ENCODE results near the gene EFNA1. TPM values are rescaled to one million over a fixed set of nuclear protein-coding genes. Genes with fewer than 3 reads are reported as not detected.
A peak's percentile ranks its signal among the peaks of the same experiment; 100 is the strongest.
"Not testable (repeated sequence)": the region's sequence is repeated elsewhere in the genome, so short reads cannot be mapped to it uniquely, and the experiment has no call there.

Gene EFNA1
- total and polyA plus RNA-seq, 2 donors = 14.5 to 52.6 TPM

DNA sequence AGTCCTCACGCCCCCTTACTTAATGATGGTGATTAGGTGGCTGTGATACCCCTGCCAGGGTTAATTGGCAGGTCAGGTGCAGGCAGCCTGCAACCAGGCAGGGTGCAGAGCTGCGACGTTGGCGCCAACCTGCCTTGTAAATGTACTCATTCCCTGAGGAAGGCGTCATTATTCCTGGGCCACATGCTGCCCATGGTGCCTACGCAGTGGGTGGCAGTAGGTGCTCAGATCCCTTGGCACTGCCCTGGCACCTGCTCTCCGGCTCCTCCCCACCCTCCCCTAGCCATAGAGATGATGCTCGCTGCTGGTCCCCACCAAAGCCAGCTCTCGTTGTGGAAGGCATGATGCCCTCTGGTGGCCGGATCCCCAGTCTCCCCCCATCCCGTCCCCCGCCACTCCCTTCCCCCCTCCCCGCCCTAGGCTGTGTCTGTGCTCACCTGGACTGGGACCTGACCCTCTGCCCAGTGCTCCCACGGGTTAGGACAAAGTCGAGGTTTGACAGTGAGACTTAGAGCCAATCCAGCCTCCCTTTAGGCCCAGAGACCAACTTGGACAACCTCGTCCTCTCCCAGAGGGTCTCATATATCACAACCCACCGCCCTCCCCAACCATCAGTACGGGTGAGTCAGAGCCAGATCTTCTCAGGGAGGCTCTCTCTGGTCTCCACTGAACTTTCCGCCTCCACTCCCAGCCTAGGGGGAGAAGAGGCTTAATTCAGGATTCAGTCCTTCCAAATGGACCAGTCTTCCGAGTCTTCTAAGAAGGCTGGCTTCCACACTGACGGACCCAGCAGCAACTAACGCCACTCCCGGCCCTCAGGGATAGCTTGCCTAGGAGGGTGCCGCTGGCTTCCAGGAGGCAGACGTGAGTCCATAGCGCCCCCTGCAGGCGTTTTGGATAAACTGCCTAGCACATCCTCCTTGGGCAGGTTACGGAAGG lies 39.8 kb downstream of the EFNA1 start:
- H3K27me3 ChIP-seq (ENCODE audit: control insufficient read depth in 2 of 2, insufficient read depth in 1 of 2, low read length in 1 of 2) = peaks cover 0 to 9% of the 10 kb centered on the region in 2 donors
- no peak overlapping the region for H3K4me3 ChIP-seq (ENCODE audit: low read length in 2 of 2)
- peaks cover 17 to 21% of the 10 kb centered on the region in 2 donors for H3K36me3 ChIP-seq (ENCODE audit: control insufficient read depth in 2 of 2, insufficient read depth in 2 of 2, low read length in 1 of 2)
- WGBS = 4% methylated on average over 28 of the region's 28 CpGs
- peaks cover 10 to 27% of the 10 kb centered on the region in 2 donors for H3K4me1 ChIP-seq (ENCODE audit: control insufficient read depth in 2 of 2, insufficient read depth in 2 of 2, low read length in 2 of 2)
- peak overlapping the region in 1 of 2 donors; percentile 58 for H3K27ac ChIP-seq (ENCODE audit: low read depth in 1 of 2, low read length in 1 of 2)
- H3K9me3 ChIP-seq (ENCODE audit: control insufficient read depth in 2 of 2, insufficient read depth in 1 of 2, low read length in 1 of 2) = peaks cover 0 to 3% of the 10 kb centered on the region in 2 donors
- peak; percentile 55 to 88 (median 71) for DNase-seq (ENCODE audit: low read depth in 6 of 9, low spot score in 9 of 9)

GRCh38 chr1:155168105-155168445 lies 40.4 kb downstream of the EFNA1 start:
- DNase-seq (ENCODE audit: low read depth in 6 of 9, low spot score in 9 of 9); H3K27me3 ChIP-seq (ENCODE audit: control insufficient read depth in 2 of 2, insufficient read depth in 1 of 2, low read length in 1 of 2); H3K9me3 ChIP-seq (ENCODE audit: control insufficient read depth in 2 of 2, insufficient read depth in 1 of 2, low read length in 1 of 2); H3K27ac ChIP-seq (ENCODE audit: low read depth in 1 of 2, low read length in 1 of 2); H3K4me3 ChIP-seq (ENCODE audit: low read length in 2 of 2): not testable (repeated sequence)
- Histone ChIP-seq H3K36me3 (ENCODE audit: control insufficient read depth in 2 of 2, insufficient read depth in 2 of 2, low read length in 1 of 2) (peaks cover 17 to 21% of the 10 kb centered on the region in 2 donors), H3K4me1 (ENCODE audit: control insufficient read depth in 2 of 2, insufficient read depth in 2 of 2, low read length in 2 of 2) (peaks cover 11 to 29% of the 10 kb centered on the region in 2 donors)
- WGBS = 63% methylated on average over 4 of the region's 4 CpGs

DNA sequence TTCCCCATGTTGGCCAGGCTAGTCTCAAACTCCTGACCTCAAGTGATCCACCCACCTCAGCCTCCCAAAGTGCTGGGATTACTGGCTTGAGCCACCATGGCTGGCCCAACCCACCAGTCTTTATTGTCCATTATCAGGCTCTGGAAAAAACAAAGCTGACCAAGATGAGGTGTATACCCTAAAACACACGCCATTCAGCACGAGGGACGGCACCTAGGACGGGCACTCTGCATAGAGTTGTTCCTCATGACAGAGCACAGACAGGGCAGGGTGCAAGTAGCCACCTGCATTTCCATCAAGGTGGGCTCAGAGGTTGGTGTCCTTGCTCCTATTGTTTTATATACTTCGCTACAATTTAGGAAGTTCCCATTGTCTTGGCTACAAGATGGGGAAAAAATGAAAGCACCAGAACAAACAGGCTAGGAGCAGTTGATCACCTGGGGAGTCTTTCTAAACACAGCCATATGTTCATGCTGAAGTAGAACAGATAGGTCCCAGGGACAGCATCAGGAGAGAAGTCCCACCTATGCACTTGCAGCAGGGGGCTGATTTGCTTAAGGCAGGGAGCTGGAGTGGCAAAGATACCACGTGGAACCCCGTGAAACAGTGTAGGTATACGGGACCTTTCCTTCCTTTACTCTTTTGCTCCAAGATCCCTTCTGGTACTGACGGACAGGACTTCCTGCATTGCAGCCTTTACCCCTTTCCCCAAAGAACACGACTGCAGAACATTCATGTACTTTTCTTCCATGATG lies 41.0 kb downstream of the EFNA1 start:
- no peak for DNase-seq (ENCODE audit: low read depth in 6 of 9, low spot score in 9 of 9)
- 97% methylated on average over 10 of the region's 10 CpGs for WGBS

DNA sequence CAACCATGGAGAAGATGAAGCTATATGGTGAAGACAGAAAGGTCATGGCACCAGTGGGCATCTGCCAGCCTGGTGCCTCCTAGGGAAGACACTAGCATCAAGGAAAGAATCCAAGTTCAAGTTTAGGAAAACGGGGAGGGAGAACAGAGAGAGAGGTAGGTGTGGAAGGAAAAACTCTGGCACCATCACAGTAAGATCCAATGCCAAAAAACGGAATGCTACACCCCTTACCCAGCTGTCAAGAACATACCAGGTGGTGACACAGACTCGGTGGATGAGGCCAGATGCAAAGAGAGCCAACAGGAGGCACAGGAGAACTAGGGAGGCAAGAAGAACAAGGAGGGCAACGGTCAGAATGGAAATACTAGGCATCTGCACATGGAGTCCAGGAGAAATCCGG lies 41.9 kb downstream of the EFNA1 start:
- 93% methylated on average over 5 of the region's 5 CpGs for WGBS
- Histone ChIP-seq H3K27ac (ENCODE audit: low read depth in 1 of 2, low read length in 1 of 2) (no peak overlapping the region), H3K36me3 (ENCODE audit: control insufficient read depth in 2 of 2, insufficient read depth in 2 of 2, low read length in 1 of 2) (peaks cover 17 to 21% of the 10 kb centered on the region in 2 donors), H3K27me3 (ENCODE audit: control insufficient read depth in 2 of 2, insufficient read depth in 1 of 2, low read length in 1 of 2) (peaks cover 0 to 14% of the 10 kb centered on the region in 2 donors), H3K9me3 (ENCODE audit: control insufficient read depth in 2 of 2, insufficient read depth in 1 of 2, low read length in 1 of 2) (peaks cover 0 to 3% of the 10 kb centered on the region in 2 donors), H3K4me3 (ENCODE audit: low read length in 2 of 2) (no peak overlapping the region), H3K4me1 (ENCODE audit: control insufficient read depth in 2 of 2, insufficient read depth in 2 of 2, low read length in 2 of 2) (peaks cover 17 to 43% of the 10 kb centered on the region in 2 donors)
- DNase-seq (ENCODE audit: low read depth in 6 of 9, low spot score in 9 of 9) = no peak

More for the DNA sequence above, 41.0 kb downstream of the EFNA1 start:
- Histone ChIP-seq H3K4me1 (ENCODE audit: control insufficient read depth in 2 of 2, insufficient read depth in 2 of 2, low read length in 2 of 2) (peaks cover 14 to 33% of the 10 kb centered on the region in 2 donors), H3K36me3 (ENCODE audit: control insufficient read depth in 2 of 2, insufficient read depth in 2 of 2, low read length in 1 of 2) (peaks cover 17 to 21% of the 10 kb centered on the region in 2 donors), H3K27ac (ENCODE audit: low read depth in 1 of 2, low read length in 1 of 2) (no peak overlapping the region), H3K4me3 (ENCODE audit: low read length in 2 of 2) (no peak overlapping the region), H3K27me3 (ENCODE audit: control insufficient read depth in 2 of 2, insufficient read depth in 1 of 2, low read length in 1 of 2) (peaks cover 0 to 10% of the 10 kb centered on the region in 2 donors), H3K9me3 (ENCODE audit: control insufficient read depth in 2 of 2, insufficient read depth in 1 of 2, low read length in 1 of 2) (peaks cover 0 to 3% of the 10 kb centered on the region in 2 donors)

DNA sequence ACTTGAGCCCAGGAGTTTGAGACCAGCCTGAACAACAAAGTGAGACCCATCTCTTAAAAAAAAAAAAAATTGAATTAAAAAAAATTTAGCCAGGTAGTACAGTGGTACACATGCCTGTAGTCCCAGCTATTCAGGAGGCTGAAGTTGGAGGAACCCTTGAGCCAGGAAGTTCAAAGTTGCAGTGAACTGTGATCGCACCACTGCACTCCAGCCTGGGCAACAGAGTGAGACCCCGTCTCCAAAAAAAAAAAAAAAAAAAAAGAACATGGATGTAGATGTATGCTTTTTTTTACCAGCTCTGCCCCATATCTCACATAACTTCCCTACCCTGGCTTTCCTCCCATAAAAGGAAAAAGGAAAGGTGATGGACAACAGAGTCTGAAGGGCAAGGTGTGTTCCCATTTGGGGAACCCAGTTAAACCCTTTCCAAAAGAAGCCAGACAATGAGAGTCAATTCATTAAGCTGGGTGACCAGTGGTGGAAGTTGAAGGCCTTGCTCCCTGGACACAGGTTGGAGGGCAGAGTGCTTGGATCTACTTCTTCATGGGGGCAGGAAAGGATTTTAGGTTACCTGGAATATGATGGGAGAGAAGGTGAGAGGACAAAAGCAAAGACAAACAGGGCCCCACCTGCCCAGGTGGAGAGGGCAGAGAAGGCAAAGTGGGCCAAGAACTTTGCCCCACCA lies 42.6 kb downstream of the EFNA1 start:
- Histone ChIP-seq H3K36me3 (ENCODE audit: control insufficient read depth in 2 of 2, insufficient read depth in 2 of 2, low read length in 1 of 2) (peaks cover 17 to 21% of the 10 kb centered on the region in 2 donors), H3K27ac (ENCODE audit: low read depth in 1 of 2, low read length in 1 of 2) (no peak overlapping the region), H3K4me1 (ENCODE audit: control insufficient read depth in 2 of 2, insufficient read depth in 2 of 2, low read length in 2 of 2) (peaks cover 23 to 50% of the 10 kb centered on the region in 2 donors), H3K27me3 (ENCODE audit: control insufficient read depth in 2 of 2, insufficient read depth in 1 of 2, low read length in 1 of 2) (peaks cover 0 to 17% of the 10 kb centered on the region in 2 donors), H3K9me3 (ENCODE audit: control insufficient read depth in 2 of 2, insufficient read depth in 1 of 2, low read length in 1 of 2) (no peaks in the 10 kb centered on the region), H3K4me3 (ENCODE audit: low read length in 2 of 2) (no peak overlapping the region)
- DNase-seq (ENCODE audit: low read depth in 6 of 9, low spot score in 9 of 9) = no peak
- WGBS = 93% methylated on average over 2 of the region's 2 CpGs

- peaks cover 0 to 17% of the 10 kb centered on the region in 2 donors for H3K27me3 ChIP-seq (ENCODE audit: control insufficient read depth in 2 of 2, insufficient read depth in 1 of 2, low read length in 1 of 2)
- no peak for DNase-seq (ENCODE audit: low read depth in 6 of 9, low spot score in 9 of 9)
- H3K4me1 ChIP-seq (ENCODE audit: control insufficient read depth in 2 of 2, insufficient read depth in 2 of 2, low read length in 2 of 2) = peaks cover 23 to 55% of the 10 kb centered on the region in 2 donors
- WGBS = 98% methylated on average over 7 of the region's 7 CpGs
- H3K4me3 ChIP-seq (ENCODE audit: low read length in 2 of 2) = no peak overlapping the region
- no peaks in the 10 kb centered on the region for H3K9me3 ChIP-seq (ENCODE audit: control insufficient read depth in 2 of 2, insufficient read depth in 1 of 2, low read length in 1 of 2)
- H3K27ac ChIP-seq (ENCODE audit: low read depth in 1 of 2, low read length in 1 of 2) = no peak overlapping the region
- peaks cover 17 to 21% of the 10 kb centered on the region in 2 donors for H3K36me3 ChIP-seq (ENCODE audit: control insufficient read depth in 2 of 2, insufficient read depth in 2 of 2, low read length in 1 of 2)
These were observed 43.1 kb downstream of the EFNA1 start for GRCh38 chr1:155170806-155171205.

GRCh38 chr1:155171836-155172731 lies 44.4 kb downstream of the EFNA1 start:
- Histone ChIP-seq H3K4me1 (ENCODE audit: control insufficient read depth in 2 of 2, insufficient read depth in 2 of 2, low read length in 2 of 2) (peaks cover 26 to 55% of the 10 kb centered on the region in 2 donors), H3K4me3 (ENCODE audit: low read length in 2 of 2) (peak overlapping the region; percentile 74 to 78), H3K9me3 (ENCODE audit: control insufficient read depth in 2 of 2, insufficient read depth in 1 of 2, low read length in 1 of 2) (peaks cover 0 to 2% of the 10 kb centered on the region in 2 donors), H3K27ac (ENCODE audit: low read depth in 1 of 2, low read length in 1 of 2) (peak overlapping the region; percentile 62 to 90), H3K36me3 (ENCODE audit: control insufficient read depth in 2 of 2, insufficient read depth in 2 of 2, low read length in 1 of 2) (peaks cover 21 to 24% of the 10 kb centered on the region in 2 donors), H3K27me3 (ENCODE audit: control insufficient read depth in 2 of 2, insufficient read depth in 1 of 2, low read length in 1 of 2) (peaks cover 0 to 8% of the 10 kb centered on the region in 2 donors)
- DNase-seq (ENCODE audit: low read depth in 6 of 9, low spot score in 9 of 9) = no peak
- WGBS = 59% methylated on average over 8 of the region's 8 CpGs
